ENCODE measurements around the gene OMP. TPM values are rescaled to one million over a fixed set of nuclear protein-coding genes. Genes with fewer than 3 reads are reported as not detected.

OMP gene
- total and polyA plus RNA-seq, 9 donors: 0.55 to 1.8 (median 1.6) TPM; not detected in 4

GRCh38 chr11:77081381-77081851 lies 21.2 kb upstream of the OMP start:
- no peak overlapping the region for H3K27ac ChIP-seq
- DNase-seq: peak in 4 of 5 donors; percentile 8 to 30 (median 14)
- intact Hi-C loops (cut with DNase I): no loop called here

GRCh38 chr11:77081976-77082836 lies 20.4 kb upstream of the OMP start:
- Histone ChIP-seq H3K4me1 (ENCODE audit: insufficient read depth) (peaks cover 23% of the 10 kb centered on the region), H3K36me3 (no peaks in the 10 kb centered on the region), H3K9me3 (no peaks in the 10 kb centered on the region), H3K27ac (peak overlapping the region; percentile 7 to 21), H3K4me3 (no peak overlapping the region), H3K27me3 (no peaks in the 10 kb centered on the region)
- WGBS, 3 donors: 48 to 52% (median 48%) methylated on average over 11 of the region's 11 CpGs
- peak in 3 of 5 donors; percentile 8 to 34 (median 9) for DNase-seq
- intact Hi-C loops (cut with DNase I): no loop called here
- no peak for TF ChIP-seq POLR2A (IDR thresholded peaks at IDR 0.05)
- no peak for TF ChIP-seq CTCF (IDR thresholded peaks at IDR 0.05)
- no peak for TF ChIP-seq EP300 (IDR thresholded peaks at IDR 0.05)

More at GRCh38 chr11:77081381-77081851, 21.2 kb upstream of the OMP start:
- Histone ChIP-seq H3K4me3 (no peak overlapping the region), H3K36me3 (no peaks in the 10 kb centered on the region), H3K4me1 (ENCODE audit: insufficient read depth) (peaks cover 16% of the 10 kb centered on the region), H3K27me3 (no peaks in the 10 kb centered on the region), H3K9me3 (no peaks in the 10 kb centered on the region)
- TF ChIP-seq EP300 (IDR thresholded peaks at IDR 0.05) (no peak), CTCF (IDR thresholded peaks at IDR 0.05) (no peak), POLR2A (IDR thresholded peaks at IDR 0.05) (no peak)
- 89 to 90% (median 90%) methylated on average over 9 of the region's 9 CpGs for WGBS, 3 donors

GRCh38 chr11:77082838-77083565 lies 19.6 kb upstream of the OMP start:
- 60 to 69% (median 61%) methylated on average over 15 of the region's 15 CpGs for WGBS, 3 donors
- intact Hi-C loops (cut with DNase I): no loop called here
- Histone ChIP-seq H3K4me3 (no peak overlapping the region), H3K4me1 (ENCODE audit: insufficient read depth) (peaks cover 23% of the 10 kb centered on the region), H3K36me3 (no peaks in the 10 kb centered on the region), H3K27ac (peak overlapping the region; percentile 21 to 52), H3K27me3 (no peaks in the 10 kb centered on the region), H3K9me3 (no peaks in the 10 kb centered on the region)
- peak; percentile 44 to 59 (median 51) for DNase-seq
- TF ChIP-seq POLR2A (IDR thresholded peaks at IDR 0.05): no peak
- no peak for TF ChIP-seq EP300 (IDR thresholded peaks at IDR 0.05)
- no peak for TF ChIP-seq CTCF (IDR thresholded peaks at IDR 0.05)

- peaks cover 23% of the 10 kb centered on the region for H3K4me1 ChIP-seq (ENCODE audit: insufficient read depth)
Observed at GRCh38 chr11:77083566-77084245, 18.9 kb upstream of the OMP start.

More at GRCh38 chr11:77083566-77084245, 18.9 kb upstream of the OMP start:
- no peak overlapping the region for H3K27ac ChIP-seq
- H3K27me3 ChIP-seq: no peaks in the 10 kb centered on the region
- DNase-seq: peak in 4 of 5 donors; percentile 9 to 27 (median 18)
- TF ChIP-seq CTCF (IDR thresholded peaks at IDR 0.05) (no peak), EP300 (IDR thresholded peaks at IDR 0.05) (no peak)
- no peaks in the 10 kb centered on the region for H3K36me3 ChIP-seq
- intact Hi-C loops (cut with DNase I): no loop called here
- WGBS, 3 donors: 92 to 94% (median 94%) methylated on average over 12 of the region's 12 CpGs
- H3K9me3 ChIP-seq: no peaks in the 10 kb centered on the region
- no peak overlapping the region for H3K4me3 ChIP-seq
